Endometrial microvascular endothelial cells (primary cell): ENCODE data around the gene SLC10A6. TPM values are rescaled to one million over a fixed set of nuclear protein-coding genes. Genes with fewer than 3 reads are reported as not detected.
"Not testable (repeated sequence)": the region's sequence is repeated elsewhere in the genome, so short reads cannot be mapped to it uniquely, and the experiment has no call there.

ENCODE experiments used
- in situ Hi-C: cut with HindIII; loops from 2 replicates; pipeline ENCODE4 v1.10.0; 2017; ENCODE audit warnings: low sequenced_read_pairs, low pct_unique_long_range_greater_than_20kb; ENCODE audit errors: inconsistent ontology term
- total RNA-seq: library from RNA; depleted of rRNA; stranded (reverse); fragments of >200 nt; gene quantifications from one replicate; pipeline ENCODE4 v1.2.3, GENCODE V29; 2015; ENCODE audit errors: inconsistent ontology term

SLC10A6 gene, protein sequence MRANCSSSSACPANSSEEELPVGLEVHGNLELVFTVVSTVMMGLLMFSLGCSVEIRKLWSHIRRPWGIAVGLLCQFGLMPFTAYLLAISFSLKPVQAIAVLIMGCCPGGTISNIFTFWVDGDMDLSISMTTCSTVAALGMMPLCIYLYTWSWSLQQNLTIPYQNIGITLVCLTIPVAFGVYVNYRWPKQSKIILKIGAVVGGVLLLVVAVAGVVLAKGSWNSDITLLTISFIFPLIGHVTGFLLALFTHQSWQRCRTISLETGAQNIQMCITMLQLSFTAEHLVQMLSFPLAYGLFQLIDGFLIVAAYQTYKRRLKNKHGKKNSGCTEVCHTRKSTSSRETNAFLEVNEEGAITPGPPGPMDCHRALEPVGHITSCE
- not detected for total RNA-seq

DNA sequence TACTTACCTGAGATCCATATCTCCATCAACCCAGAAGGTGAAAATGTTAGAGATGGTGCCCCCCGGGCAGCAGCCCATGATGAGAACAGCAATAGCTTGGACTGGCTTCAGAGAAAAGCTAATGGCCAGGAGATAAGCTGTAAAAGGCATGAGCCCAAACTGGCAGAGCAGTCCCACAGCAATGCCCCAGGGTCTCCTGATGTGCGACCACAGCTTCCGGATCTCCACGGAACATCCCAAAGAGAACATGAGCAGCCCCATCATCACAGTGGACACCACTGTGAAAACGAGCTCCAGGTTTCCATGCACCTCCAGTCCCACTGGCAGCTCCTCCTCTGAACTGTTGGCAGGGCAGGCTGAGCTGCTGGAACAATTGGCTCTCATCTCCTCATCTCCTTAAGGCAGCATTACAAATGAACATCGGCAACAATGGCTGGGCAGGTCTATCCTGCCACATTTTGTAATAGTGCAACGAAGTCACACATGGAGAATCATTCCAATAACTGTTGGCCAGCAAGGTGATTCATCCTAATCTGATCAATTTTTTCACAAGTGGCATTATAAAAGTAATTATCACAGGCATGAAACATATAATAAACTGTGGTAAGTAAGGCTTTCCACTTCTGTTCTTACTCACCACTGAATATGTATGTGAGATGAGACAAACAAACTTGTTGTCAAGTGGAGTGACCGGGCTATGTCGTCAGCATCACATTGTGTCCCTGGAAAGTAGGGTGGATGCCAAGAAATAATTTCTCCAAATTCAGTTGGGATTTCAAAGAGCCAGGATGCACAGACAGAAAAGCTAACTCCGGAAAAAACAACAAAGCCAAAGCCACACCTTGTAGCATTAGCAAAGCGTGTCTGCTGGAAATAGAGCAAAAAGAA, at the start of gene SLC10A6:
TSS of gene SLC10A6 (minus strand) at position 653 of the 888 bp plus-strand sequence. CDS start at position 384, 269 bp downstream.
- in situ Hi-C loops, result no loop called here

DNA sequence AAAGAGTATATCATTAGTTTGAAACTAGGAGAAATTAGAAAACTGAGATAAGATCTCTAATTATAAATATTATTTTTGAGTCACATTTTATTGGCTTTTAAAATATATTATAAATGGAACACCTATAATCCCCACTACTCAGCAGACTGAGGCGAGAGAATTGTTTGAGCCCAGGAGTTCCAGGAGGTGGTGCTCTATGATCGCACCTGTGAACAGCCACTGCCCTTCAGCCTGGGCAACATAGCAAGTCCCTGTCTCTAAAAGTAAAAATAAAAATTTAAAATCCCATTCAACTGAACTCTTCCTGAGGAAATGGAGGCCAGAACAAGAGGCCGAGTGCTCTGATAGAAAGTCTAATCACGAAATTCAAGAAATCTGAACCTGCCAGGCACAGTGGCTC, 49.4 kb upstream of the SLC10A6 start:
- in situ Hi-C loops, result no loop called here

DNA sequence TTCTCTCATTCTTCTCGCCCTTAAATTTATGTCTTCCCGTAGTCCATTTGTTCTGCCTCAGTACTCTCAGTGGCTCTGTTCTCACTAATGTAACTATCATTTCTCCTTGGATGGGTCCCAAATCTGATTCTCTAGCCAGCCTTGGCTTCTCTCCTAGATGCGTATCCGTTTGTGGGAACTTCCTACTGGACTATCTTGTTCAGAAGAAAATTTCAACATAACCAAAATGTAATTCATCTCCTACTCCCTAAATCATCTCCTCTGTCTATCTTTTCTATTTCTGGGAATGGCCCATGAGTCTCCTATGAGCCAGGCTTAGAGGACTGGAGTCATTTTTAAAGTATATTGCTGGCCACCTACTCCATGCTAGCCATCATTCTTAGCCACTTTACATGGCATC, 47.4 kb upstream of the SLC10A6 start:
- in situ Hi-C loops, result no loop called here

DNA sequence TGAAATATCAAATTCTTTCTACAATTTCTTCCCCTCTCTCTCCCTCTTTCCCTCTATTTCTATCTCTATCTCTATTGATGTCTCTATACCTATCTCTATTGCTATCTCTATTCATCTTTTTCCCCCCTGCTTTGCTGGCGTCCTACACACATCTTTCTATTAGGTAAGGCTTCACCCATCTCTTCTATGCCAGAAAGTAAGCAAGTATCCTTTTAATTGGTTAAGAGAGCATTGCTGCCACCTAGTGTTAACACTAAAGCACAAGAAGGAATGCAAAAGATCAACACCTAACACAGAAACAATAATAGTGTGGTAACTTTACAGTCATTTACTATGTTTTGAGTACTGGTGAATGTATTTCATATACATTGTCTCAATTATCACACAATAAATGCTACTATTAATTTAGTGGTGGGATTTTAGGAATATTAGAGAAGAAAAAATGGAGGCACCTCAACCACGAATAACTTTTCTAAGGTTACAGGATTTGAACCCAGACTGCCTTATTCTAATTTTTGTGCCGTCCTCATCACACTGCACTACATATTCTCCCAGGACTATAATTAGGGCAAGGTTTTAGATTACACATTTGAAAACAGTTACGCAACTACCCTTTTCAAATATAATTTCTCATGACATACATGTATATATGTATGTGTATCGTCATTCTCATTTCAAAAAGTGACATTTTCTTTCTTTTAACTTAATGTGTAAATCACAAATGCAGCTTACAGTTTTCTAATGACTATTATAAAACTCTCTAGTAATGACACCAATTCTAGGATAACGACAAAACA, 46.7 kb upstream of the SLC10A6 start:
- in situ Hi-C loops, result no loop called here

DNA sequence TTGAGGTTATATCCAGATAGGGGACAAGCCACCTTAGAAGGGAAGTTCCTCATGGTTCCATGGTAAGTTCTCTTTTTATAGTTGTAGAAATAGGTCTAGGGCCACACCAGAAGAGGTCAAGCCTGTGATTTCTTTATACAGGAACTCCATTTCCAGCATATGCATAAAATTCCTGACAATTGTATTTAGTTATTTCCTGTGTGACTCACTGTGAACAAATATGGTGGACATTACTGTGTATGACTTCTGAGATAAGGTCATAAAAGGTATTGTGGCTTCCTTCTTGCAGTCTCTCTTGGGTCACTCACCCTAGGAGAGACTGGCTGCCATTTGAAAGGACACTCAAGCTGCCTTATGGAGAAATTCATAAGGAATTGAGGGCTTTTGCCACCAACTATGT, 45.3 kb upstream of the SLC10A6 start:
- in situ Hi-C loops, result no loop called here

DNA sequence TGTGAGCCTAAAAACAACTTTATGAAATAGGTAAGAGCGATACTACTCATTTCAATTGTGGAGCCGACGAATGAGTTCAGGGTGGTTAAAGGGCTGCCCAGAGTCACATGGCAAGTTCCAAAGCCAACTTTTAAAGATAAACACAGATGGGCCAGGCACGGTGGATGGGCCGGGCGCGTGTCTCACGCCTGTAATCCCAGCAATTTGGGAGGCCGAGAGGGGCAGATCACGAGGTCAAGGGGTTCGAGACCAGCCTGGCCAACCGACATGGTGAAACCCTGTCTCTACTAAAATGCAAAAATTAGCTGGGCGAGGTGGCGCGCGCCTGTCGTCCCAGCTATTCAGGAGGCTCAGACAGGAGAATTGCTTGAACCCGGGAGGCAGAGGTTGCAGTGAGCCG, 44.0 kb upstream of the SLC10A6 start:
- in situ Hi-C loops, result no loop called here

DNA sequence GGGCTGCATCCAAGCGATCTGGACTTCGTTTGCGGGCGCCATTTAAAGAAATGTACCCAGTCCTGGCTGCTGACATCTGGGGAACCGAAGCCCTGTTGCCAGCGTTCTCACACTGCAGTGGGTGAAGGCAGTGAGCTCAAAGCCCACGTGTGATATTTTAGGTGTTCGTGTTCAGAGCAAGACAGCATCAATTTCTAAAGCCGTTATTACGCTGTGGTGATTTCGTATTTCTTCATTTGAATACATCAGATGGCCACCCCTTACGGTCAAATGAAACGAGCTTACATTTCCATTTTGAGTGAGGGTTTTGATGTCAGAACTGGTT, 43.4 kb upstream of the SLC10A6 start:
- in situ Hi-C loops, result no loop called here

DNA sequence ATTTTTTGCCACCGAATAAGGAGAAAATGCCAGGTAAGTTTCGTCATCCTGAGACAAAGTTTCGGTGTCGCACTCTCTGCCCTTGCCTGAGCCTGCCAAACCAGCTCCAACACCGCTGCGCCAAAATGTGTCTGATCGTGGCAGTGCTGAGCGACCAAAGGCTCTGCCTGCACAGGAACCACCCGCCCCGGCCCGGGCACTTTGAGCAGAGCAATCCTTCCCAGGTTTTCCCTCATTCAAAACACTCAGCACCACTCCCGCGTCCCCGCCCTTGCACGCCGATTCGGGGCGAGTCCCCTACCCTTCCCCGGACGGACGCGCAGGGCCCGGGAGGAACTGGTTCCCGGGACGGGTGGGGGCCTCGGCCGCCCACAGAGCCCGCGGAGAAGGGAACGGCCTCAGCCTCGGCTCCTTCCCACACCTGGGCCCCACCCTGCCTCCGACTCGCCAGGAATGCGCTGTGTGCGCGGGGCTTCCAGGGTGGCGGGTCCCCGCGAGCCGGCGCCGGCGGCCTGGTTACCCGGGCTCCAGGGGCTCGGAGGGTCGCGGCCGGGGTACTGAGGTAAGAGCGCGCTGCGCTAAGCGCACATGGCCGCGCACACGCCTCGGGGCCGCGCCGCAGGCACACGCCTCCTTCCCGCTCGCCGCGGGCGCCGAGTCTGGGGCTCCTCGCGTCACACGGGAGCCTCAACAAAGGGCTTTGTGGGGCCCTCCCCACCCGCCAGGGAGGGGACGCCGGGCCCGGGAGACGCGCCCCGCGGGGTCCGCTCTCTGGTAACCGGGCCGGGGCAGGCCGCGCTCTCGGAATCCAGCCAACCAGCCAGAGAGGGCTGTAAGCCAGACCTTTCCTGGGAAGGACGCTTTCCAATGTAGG, 42.8 kb upstream of the SLC10A6 start, which contains the start of gene C4orf36:
TSS of gene C4orf36 (minus strand) at position 661 of the 874 bp plus-strand sequence. CDS start 902 bp downstream, outside the sequence.
- in situ Hi-C loops, result no loop called here

DNA sequence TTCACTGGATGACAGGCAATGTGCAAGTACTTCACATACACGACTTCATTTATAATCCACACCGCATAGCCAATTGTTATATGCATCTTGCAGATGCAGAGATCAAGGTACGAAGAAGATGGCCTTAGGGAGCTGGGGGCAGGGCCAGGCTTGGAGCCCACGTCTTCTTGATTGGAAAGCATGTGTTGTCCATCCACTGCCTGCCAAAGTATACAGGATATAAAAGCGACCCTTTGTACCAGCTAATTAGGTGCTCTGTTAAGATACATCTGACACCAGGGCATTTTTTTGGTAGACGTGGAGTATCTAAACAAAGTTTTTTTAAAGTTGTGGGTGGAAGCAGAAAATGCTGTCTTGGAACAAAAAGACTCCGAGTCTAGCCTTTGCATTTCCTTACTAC, 41.6 kb upstream of the SLC10A6 start:
- in situ Hi-C loops, result no loop called here

DNA sequence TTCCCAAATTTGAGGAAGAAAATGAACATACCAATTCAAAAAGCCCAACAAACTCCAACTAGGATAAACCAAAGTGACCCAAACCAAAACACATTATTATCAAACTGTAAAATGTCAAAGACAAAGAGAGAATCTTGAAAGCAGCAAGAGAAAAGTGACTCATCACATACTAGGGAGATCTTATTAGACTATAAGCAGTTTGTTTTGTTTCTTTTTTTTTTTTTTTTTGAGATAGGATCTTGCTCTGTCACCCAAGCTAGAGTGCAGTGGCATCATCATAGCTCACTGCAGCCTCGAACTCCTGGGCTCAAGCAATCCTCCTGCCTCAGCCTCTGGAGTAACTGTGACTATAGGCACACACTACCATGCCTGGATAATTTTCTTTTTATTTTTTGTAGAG, 30.5 kb upstream of the SLC10A6 start:
- in situ Hi-C loops, result no loop called here

DNA sequence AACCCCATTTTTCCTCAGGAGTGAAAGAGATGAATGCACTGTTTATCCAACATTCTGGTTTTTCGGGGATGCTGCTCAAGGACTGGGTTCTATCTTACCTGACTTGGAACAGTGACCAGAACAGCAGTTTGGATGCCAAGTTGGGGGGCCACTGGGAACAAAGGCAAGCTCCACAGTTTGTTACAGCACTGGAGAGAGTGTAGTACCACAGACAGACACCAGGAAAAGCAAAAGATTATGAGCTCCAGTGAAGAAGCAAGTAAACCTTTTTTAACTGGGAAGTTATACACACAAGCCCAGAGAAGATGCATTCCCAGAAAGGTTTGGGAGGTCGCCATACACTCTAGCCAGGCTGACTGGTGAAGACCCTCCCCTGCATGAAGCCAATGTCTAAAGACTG, 29.5 kb upstream of the SLC10A6 start:
- in situ Hi-C loops, result no loop called here

DNA sequence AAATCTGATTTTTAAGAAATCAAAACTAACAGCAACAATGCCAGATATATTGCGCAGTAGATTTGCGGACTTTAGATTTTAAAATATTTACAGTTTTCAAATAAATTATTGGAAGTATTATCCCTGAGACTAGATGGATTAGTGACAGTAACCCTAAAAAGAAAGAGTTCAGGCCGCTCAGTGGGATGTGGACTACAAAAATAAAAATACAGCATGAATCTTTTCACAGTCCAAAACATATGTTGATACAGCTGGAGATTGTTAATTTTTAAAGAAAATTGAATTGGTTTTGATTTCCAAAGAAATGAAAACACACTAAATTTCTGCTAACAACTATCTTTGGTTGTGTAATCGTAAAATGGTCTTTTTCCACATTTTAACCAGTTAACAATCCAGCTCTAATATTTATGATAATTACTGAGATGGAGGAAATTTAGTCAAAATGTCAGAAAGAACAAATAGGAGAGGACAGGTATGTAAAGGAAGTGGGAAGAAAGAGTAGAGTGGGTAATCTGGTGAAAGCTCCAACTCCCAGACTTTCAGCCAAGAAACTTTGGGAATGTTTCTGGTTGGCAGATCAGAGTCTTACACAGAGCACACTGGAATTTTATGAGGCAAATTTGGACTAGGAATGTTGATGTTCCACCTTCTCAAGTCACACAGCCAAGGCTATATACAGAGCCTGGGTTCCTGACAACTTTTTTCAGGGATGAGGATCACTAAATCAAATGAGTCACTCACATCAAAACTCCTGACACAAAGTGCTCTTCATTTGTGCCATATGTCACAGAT, 27.9 kb upstream of the SLC10A6 start:
- in situ Hi-C loops, result no loop called here

DNA sequence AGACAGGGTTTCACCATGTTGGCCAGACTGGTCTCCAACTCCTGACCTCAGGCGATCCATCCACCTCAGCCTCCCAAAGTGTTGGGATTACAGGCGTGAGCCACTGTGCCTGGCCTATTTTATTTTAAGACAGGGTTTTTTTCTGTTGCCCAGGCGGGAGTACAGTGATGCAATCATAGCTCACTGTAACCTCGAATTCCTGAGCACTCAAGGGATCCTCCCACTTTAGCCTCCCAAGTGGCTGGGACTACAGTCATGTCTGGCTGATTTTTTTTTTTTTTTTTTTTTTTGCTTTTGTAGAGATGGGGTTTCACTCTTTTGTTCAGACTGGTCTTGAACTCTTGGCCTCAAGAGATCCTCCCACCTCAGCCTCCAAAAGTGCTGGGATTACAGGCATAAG, 26.3 kb upstream of the SLC10A6 start:
- in situ Hi-C loops, result not testable (repeated sequence)

DNA sequence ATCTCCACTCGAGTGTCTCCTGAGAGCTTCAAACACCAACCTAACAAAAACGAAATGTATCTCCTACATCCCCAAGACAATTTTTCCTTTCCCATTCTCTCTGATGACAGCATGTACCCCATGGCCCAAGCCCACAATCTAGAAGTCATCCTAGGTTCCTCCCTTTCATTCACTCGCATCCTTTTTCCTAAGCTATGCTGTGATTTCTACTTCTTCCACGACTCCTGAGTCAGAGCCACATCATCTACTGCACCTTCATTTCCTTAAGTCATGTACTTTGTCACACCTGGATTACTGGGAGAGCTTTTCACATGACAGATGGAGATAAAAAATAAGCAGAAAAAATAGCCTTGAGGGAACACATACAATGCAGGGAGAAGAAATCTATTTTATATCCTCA, 23.0 kb upstream of the SLC10A6 start:
- in situ Hi-C loops, result no loop called here

DNA sequence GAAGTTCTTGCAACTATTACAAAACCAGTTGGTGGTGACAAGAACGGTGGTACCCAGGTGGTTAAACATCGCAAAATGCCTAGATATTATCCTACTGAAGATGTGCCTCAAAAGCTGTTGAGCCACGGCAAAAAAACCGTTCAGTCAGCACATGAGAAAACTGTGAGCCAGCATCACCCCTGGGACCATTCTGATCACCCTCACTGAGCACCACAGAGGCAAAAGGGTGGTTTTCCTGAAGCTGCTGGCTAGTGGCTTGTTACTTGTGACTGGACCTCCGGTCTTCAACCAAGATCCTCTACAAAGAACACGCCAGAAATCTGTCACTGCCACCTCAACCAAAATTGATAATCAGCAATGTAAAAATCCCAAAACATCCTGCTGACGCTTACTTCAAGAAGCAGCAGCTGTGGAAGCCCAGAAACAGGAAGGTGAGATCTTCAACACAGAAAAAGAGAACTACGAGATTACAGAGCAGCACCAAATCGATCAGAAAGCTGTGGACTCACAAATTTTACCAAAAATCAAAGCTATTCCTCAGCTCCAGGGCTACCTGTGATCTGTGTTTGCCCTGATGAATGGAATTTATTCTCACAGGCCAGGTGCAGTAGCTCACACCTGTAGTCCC, 21.4 kb upstream of the SLC10A6 start:
- in situ Hi-C loops, result no loop called here

DNA sequence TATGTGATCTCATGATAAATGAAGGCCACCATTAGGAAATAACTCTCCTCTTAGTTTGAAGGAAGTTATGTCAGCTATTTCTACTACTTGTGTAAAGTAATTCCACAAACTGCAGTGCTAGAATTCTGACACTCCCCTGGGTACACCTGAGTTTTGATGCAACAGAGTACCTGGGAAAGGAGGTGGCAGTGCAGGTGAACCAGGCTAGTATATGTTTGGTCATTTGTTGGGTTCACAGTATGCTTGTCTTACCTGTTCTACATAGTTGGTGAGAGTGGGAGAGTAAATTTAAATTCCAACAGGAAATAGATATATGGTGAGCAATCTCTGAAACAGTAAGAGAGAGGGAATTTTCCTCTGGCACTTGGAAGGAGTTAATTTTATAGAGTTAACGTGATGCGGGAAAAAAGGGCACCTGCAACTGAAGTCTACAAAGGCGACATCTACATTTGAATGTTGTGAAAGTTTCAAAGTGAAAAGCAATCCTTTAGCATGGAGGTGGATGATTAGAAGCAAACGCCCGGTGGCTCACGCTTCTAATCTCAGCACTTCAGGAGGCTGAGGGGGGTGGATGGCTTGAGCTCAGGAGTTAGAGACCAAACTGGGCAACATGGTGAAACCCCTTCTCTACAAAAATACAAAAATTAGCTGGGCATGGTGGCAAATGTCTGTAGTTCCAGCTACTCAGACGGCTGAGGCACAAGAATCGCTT, 8.3 kb upstream of the SLC10A6 start:
- in situ Hi-C loops, result no loop called here

DNA sequence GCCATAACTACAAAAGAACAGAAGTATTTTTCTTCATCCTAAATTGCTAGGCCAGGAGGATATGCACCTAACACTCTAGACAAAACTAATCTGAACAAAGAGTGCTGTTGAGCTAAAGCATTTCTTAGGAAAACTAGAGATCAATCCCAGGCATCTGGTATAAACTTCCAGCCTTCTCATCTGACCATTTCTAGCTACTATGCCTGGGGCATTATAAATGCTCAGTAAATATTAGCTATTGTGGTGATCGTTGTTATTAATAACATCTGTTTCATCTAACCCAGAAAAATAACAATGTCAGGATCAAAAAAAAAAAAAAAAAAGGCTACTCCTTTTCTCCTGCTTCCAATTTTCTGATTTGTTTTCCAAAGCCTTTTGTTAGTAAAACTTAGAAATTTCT, 7.7 kb upstream of the SLC10A6 start:
- in situ Hi-C loops, result no loop called here
